ENCODE data around the gene PRDM13. TPM values are rescaled to one million over a fixed set of nuclear protein-coding genes. Genes with fewer than 3 reads are reported as not detected.

The PRDM13 gene
- polyA plus RNA-seq, 1 donor (not counting 4 experiments of a cell fraction or from before 2014, with no cell fraction given), result not detected

- no peak for FAIRE-seq
Measured at GRCh38 chr6:99575544-99576227, 30.9 kb upstream of the PRDM13 start.

GRCh38 chr6:99579781-99580180 is 26.9 kb upstream of the PRDM13 start:
- no peaks in the 10 kb centered on the region for H3K4me1 ChIP-seq (ENCODE audit: control insufficient read depth, extremely low read depth, insufficient read depth, low read length)
- H3K36me3 ChIP-seq (ENCODE audit: control insufficient read depth in 2 of 2, extremely low read depth in 1 of 2, insufficient read depth in 2 of 2, low read length in 2 of 2), result no peaks in the 10 kb centered on the region
- no peak for TF ChIP-seq EZH2 (IDR thresholded peaks at IDR 0.05; ENCODE audit: low read length)
- no peak for TF ChIP-seq CTCF (optimal IDR thresholded peaks at IDR 0.05 in 1 of 3, IDR thresholded peaks at IDR 0.05 in 1 of 3, conservative IDR thresholded peaks at IDR 0.05 in 1 of 3; ENCODE audit: extremely low read depth in 1 of 3, insufficient read depth in 2 of 3, low read length in 3 of 3)
- H3K27me3 ChIP-seq (ENCODE audit: control insufficient read depth, extremely low read depth, insufficient read depth, low read length), result no peaks in the 10 kb centered on the region
- H3K9me3 ChIP-seq (ENCODE audit: control insufficient read depth, low read depth, low read length), result no peaks in the 10 kb centered on the region
- FAIRE-seq (no peak), DNase-seq (ENCODE audit: low read depth, low spot score) (no peak)
- H3K27ac ChIP-seq (ENCODE audit: control insufficient read depth, insufficient read depth, low read length), result no peak overlapping the region
- H4K20me1 ChIP-seq (ENCODE audit: control insufficient read depth, extremely low read depth, insufficient read depth, low read length), result no peaks in the 10 kb centered on the region
- no peak overlapping the region for H3K4me3 ChIP-seq (ENCODE audit: control insufficient read depth in 2 of 3, extremely low read depth in 1 of 3, insufficient read depth in 2 of 3, low read depth in 1 of 3, low read length in 3 of 3)
- no peak overlapping the region for H2AFZ ChIP-seq (ENCODE audit: control insufficient read depth, low read length)
- no peaks in the 10 kb centered on the region for H3K9me1 ChIP-seq (ENCODE audit: control insufficient read depth, extremely low read depth, insufficient read depth, low read length)
- H3K4me2 ChIP-seq (ENCODE audit: control insufficient read depth, extremely low read depth, insufficient read depth, low read depth, low read length), result no peak overlapping the region
- H3K9ac ChIP-seq (ENCODE audit: control insufficient read depth, extremely low read depth, insufficient read depth, low read length), result no peak overlapping the region
- H3K79me2 ChIP-seq (ENCODE audit: control insufficient read depth, insufficient read depth, low read length), result no peaks in the 10 kb centered on the region
- dilution Hi-C loops (cut with MboI; ENCODE audit: extremely low pct_ligation_motif_present, low sequenced_read_pairs), result no loop called here

More at GRCh38 chr6:99575544-99576227, 30.9 kb upstream of the PRDM13 start:
- Histone ChIP-seq H2AFZ (ENCODE audit: control insufficient read depth, low read length) (no peak overlapping the region), H3K4me2 (ENCODE audit: control insufficient read depth, extremely low read depth, insufficient read depth, low read depth, low read length) (no peak overlapping the region), H3K9me1 (ENCODE audit: control insufficient read depth, extremely low read depth, insufficient read depth, low read length) (no peaks in the 10 kb centered on the region), H3K36me3 (ENCODE audit: control insufficient read depth in 2 of 2, extremely low read depth in 1 of 2, insufficient read depth in 2 of 2, low read length in 2 of 2) (no peaks in the 10 kb centered on the region), H3K27ac (ENCODE audit: control insufficient read depth, insufficient read depth, low read length) (no peak overlapping the region), H3K27me3 (ENCODE audit: control insufficient read depth, extremely low read depth, insufficient read depth, low read length) (no peaks in the 10 kb centered on the region), H3K4me3 (ENCODE audit: control insufficient read depth in 2 of 3, extremely low read depth in 1 of 3, insufficient read depth in 2 of 3, low read depth in 1 of 3, low read length in 3 of 3) (no peak overlapping the region), H3K79me2 (ENCODE audit: control insufficient read depth, insufficient read depth, low read length) (no peaks in the 10 kb centered on the region), H3K4me1 (ENCODE audit: control insufficient read depth, extremely low read depth, insufficient read depth, low read length) (no peaks in the 10 kb centered on the region), H4K20me1 (ENCODE audit: control insufficient read depth, extremely low read depth, insufficient read depth, low read length) (no peaks in the 10 kb centered on the region), H3K9ac (ENCODE audit: control insufficient read depth, extremely low read depth, insufficient read depth, low read length) (no peak overlapping the region), H3K9me3 (ENCODE audit: control insufficient read depth, low read depth, low read length) (no peaks in the 10 kb centered on the region)
- TF ChIP-seq CTCF (optimal IDR thresholded peaks at IDR 0.05 in 1 of 3, IDR thresholded peaks at IDR 0.05 in 1 of 3, conservative IDR thresholded peaks at IDR 0.05 in 1 of 3; ENCODE audit: extremely low read depth in 1 of 3, insufficient read depth in 2 of 3, low read length in 3 of 3), result no peak
- TF ChIP-seq EZH2 (IDR thresholded peaks at IDR 0.05; ENCODE audit: low read length), result no peak
- DNase-seq (ENCODE audit: low read depth, low spot score), result no peak
- dilution Hi-C loops (cut with MboI; ENCODE audit: extremely low pct_ligation_motif_present, low sequenced_read_pairs), result no loop called here
